Peyer's patch (tissue), 4 donors: ENCODE results near the gene JMJD4. TPM values are rescaled to one million over a fixed set of nuclear protein-coding genes. Genes with fewer than 3 reads are reported as not detected.
A peak's percentile ranks its signal among the peaks of the same experiment; 100 is the strongest.

ENCODE experiments used
- DNase-seq, 3 donors: peaks; one replicate each; pipeline ENCODE4 v3.0.0-alpha.2; 2017 to 2019
- H3K27ac ChIP-seq, 4 donors: fragments of 200-600 bp; sonication (generic); one replicate each; pipeline ENCODE4 v1.5.1; 2016 to 2019
- H3K27me3 ChIP-seq, 2 donors: fragments of 200-600 bp; sonication (generic); one replicate each; pipeline ENCODE4 v1.5.1; 2019
- H3K36me3 ChIP-seq, 3 donors: fragments of 200-600 bp; sonication (generic); one replicate each; pipeline ENCODE4 v1.5.1; 2016 to 2019
- H3K4me1 ChIP-seq, 4 donors: fragments of 200-600 bp; sonication (generic); one replicate each; pipeline ENCODE4 v1.5.1; 2016 to 2019
- H3K4me3 ChIP-seq, 4 donors: fragments of 200-600 bp; sonication (generic); 1 replicate in 3 of 4; 2 replicates in 1 of 4; pipeline ENCODE4 v1.5.1; 2016 to 2019; ENCODE audit warnings: mild to moderate bottlenecking in 1 of 4
- H3K9me3 ChIP-seq, 4 donors: fragments of 200-600 bp; sonication (generic); one replicate each; pipeline ENCODE4 v1.5.1; 2016 to 2019; ENCODE audit warnings: mild to moderate bottlenecking in 1 of 4
- CTCF ChIP-seq, 6 experiments: fragments of 450-650 bp in 4 of 6; fragments of 200-600 bp in 2 of 6; sonication (generic) in 1 of 6; IDR thresholded peaks; one replicate each; pipeline ENCODE4 v1.5.1; 2017 to 2019; ENCODE audit warnings: antibody characterized with exemption in 6 of 6, mild to moderate bottlenecking in 3 of 6, moderate library complexity in 1 of 6
- POLR2A ChIP-seq, 2 donors: fragments of 450-650 bp; IDR thresholded peaks; one replicate each; pipeline ENCODE4 v1.5.1; 2017; ENCODE audit warnings: antibody characterized with exemption in 2 of 2, mild to moderate bottlenecking in 2 of 2, moderate library complexity in 2 of 2
- total RNA-seq, 4 donors: library from RNA; depleted of rRNA; stranded (reverse); fragments of >200 nt; gene quantifications; one replicate each; pipeline ENCODE4 v1.1.0, GENCODE V29; 2016

Gene JMJD4
- total RNA-seq, 4 donors from 2014 or later: 14.9 to 28.4 (median 20.7) TPM

- Histone ChIP-seq H3K9me3 (no peaks in the 10 kb centered on the region), H3K4me3 (peak overlapping the region; percentile 45 to 72 (median 63)), H3K4me1 (peaks cover 0 to 21% (median 5%) of the 10 kb centered on the region in 4 donors), H3K27ac (peak overlapping the region; percentile 22 to 82 (median 52)), H3K36me3 (peaks cover 0 to 12% (median 0%) of the 10 kb centered on the region in 3 donors), H3K27me3 (no peaks in the 10 kb centered on the region)
- TF ChIP-seq POLR2A (IDR thresholded peaks at IDR 0.05) (no peak), CTCF (IDR thresholded peaks at IDR 0.05) (no peak)
- DNase-seq: no peak
These were observed 6.3 kb downstream of the JMJD4 start for GRCh38 chr1:227728892-227729143.

GRCh38 chr1:227728059-227728891 lies 6.8 kb downstream of the JMJD4 start:
- Histone ChIP-seq H3K4me1 (peaks cover 0 to 16% (median 5%) of the 10 kb centered on the region in 4 donors), H3K4me3 (peak overlapping the region; percentile 45 to 72 (median 63)), H3K27me3 (no peaks in the 10 kb centered on the region), H3K36me3 (peaks cover 0 to 9% (median 0%) of the 10 kb centered on the region in 3 donors), H3K9me3 (peaks cover 0 to 2% (median 0%) of the 10 kb centered on the region in 4 donors), H3K27ac (peak overlapping the region; percentile 22 to 82 (median 58))
- TF ChIP-seq CTCF (IDR thresholded peaks at IDR 0.05): peak in 1 of 6 experiments; percentile 5
- peak; percentile 19 to 35 for TF ChIP-seq POLR2A (IDR thresholded peaks at IDR 0.05)
- DNase-seq: peak; percentile 86 to 92 (median 90)

GRCh38 chr1:227726924-227727599 lies 8.0 kb downstream of the JMJD4 start:
- Histone ChIP-seq H3K4me1 (peaks cover 0 to 16% (median 5%) of the 10 kb centered on the region in 4 donors), H3K27ac (no peak overlapping the region), H3K27me3 (no peaks in the 10 kb centered on the region), H3K36me3 (peaks cover 0 to 4% (median 0%) of the 10 kb centered on the region in 3 donors), H3K4me3 (no peak overlapping the region), H3K9me3 (peaks cover 0 to 9% (median 0%) of the 10 kb centered on the region in 4 donors)
- DNase-seq: no peak
- TF ChIP-seq CTCF (IDR thresholded peaks at IDR 0.05) (no peak), POLR2A (IDR thresholded peaks at IDR 0.05) (no peak)

GRCh38 chr1:227726318-227726717 lies 8.8 kb downstream of the JMJD4 start:
- no peaks in the 10 kb centered on the region for H3K36me3 ChIP-seq
- no peak overlapping the region for H3K27ac ChIP-seq
- H3K4me3 ChIP-seq: no peak overlapping the region
- peaks cover 0 to 16% (median 5%) of the 10 kb centered on the region in 4 donors for H3K4me1 ChIP-seq
- H3K27me3 ChIP-seq: no peaks in the 10 kb centered on the region
- H3K9me3 ChIP-seq: peaks cover 0 to 15% (median 1%) of the 10 kb centered on the region in 4 donors
- TF ChIP-seq POLR2A (IDR thresholded peaks at IDR 0.05) (no peak), CTCF (IDR thresholded peaks at IDR 0.05) (no peak)
- no peak for DNase-seq

GRCh38 chr1:227725046-227725445 lies 10.1 kb downstream of the JMJD4 start:
- DNase-seq: no peak
- no peak for TF ChIP-seq CTCF (IDR thresholded peaks at IDR 0.05)
- no peak for TF ChIP-seq POLR2A (IDR thresholded peaks at IDR 0.05)
- Histone ChIP-seq H3K4me1 (peaks cover 0 to 13% (median 3%) of the 10 kb centered on the region in 4 donors), H3K9me3 (peaks cover 0 to 21% (median 6%) of the 10 kb centered on the region in 4 donors), H3K4me3 (no peak overlapping the region), H3K27me3 (no peaks in the 10 kb centered on the region), H3K36me3 (no peaks in the 10 kb centered on the region), H3K27ac (no peak overlapping the region)
